IPS-NIHi11 (cell line): ENCODE measurements around the gene NFKBIB.

Experiments used
- DNase-seq: peaks from one replicate; pipeline ENCODE4 v3.0.0; 2012; ENCODE audit warnings: mixed read lengths, low spot score

The NFKBIB gene

DNA sequence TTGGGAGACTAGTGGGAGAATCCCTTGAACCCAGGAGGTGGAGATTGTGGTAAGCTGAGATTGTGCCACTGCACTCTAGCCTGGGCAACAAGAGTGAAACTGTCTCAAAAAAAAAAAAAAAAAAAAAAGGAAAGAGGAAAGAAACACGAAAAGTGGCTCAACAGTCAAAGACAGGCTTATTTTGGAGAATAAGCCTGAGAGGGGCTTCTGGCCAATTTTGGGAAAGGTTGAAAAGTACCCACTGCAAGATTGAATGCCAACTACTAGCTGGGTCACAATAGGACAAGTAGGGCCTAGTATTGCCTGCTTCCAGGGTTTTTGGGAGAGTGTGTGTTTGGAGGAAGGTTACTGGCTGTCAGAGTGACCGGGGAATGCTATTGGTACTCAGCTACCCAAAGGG, 58.5 kb downstream of the NFKBIB start:
- no peak for DNase-seq
